HepG2 (cell line): ENCODE measurements around the gene IL5RA. TPM values are rescaled to one million over a fixed set of nuclear protein-coding genes. Genes with fewer than 3 reads are reported as not detected.

Experiments used
- ATAC-seq: fragments of 200-7000 bp; cut with Tn5 transposase; 3 replicates; pipeline ENCODE4 v1.9.1; 2020; ENCODE audit warnings: mild to moderate bottlenecking, moderate library complexity
- BruUV-seq: library from RNA; stranded (reverse); fragments of 400-500 nt; replicated peaks from 2 replicates; lab custom pipeline; 2021; lab: Mats Ljungman, UMichigan
- CTCF ChIA-PET: fragments of 300-600 bp; formaldehyde crosslinking; extraction: SDS; loops from one replicate; lab custom pipeline; 2021; ENCODE audit warnings: low total read pairs, inconsistent platforms, low intra/inter-chr PET ratio; lab: Yijun Ruan, JAX
- POLR2A ChIA-PET: fragments of 350-600 bp; sonication (Branson Sonifier 250); formaldehyde crosslinking; loops from one replicate; lab custom pipeline; 2020; ENCODE audit warnings: antibody characterized with exemption, inconsistent platforms; lab: Yijun Ruan, JAX
- DNase-seq: peaks from one replicate; pipeline ENCODE4 v3.0.0-alpha.2; 2015; ENCODE audit warnings: low spot score
- FAIRE-seq: peaks from 3 replicates; lab custom pipeline; 2011; peaks lifted over from hg19 to GRCh38; lab: Jason Lieb, UNC
- H2AFZ ChIP-seq: one replicate; pipeline ENCODE4 v1.6.1; 2011; ENCODE audit warnings: low read length, inconsistent platforms
- H3K27ac ChIP-seq: fragments of 300-600 bp; 3 replicates; pipeline ENCODE4 v1.8.0; 2011; ENCODE audit warnings: mixed run types, mild to moderate bottlenecking, mixed read lengths, low read length, inconsistent platforms; ENCODE audit not compliant: insufficient read depth; ENCODE audit errors: extremely low read length
- H3K27me3 ChIP-seq, 2 experiments: fragments of 200-600 bp in 1 of 2; 2 replicates in 1 of 2; 3 replicates in 1 of 2; pipeline versions ENCODE4 v1.6.0 to v1.8.0; 2011; ENCODE audit warnings: low read length in 2 of 2, mild to moderate bottlenecking in 2 of 2, moderate library complexity in 2 of 2, inconsistent platforms in 1 of 2; ENCODE audit not compliant: insufficient read depth in 2 of 2, control insufficient read depth in 1 of 2
- H3K36me3 ChIP-seq, 2 experiments: fragments of 200-600 bp in 1 of 2; replicated peaks in 1 of 2; 2 replicates in 1 of 2; 3 replicates in 1 of 2; pipeline versions ENCODE4 v1.5.1 to v1.8.0; 2011; ENCODE audit warnings: low read length in 2 of 2, inconsistent platforms in 1 of 2; ENCODE audit not compliant: insufficient read depth in 2 of 2, control insufficient read depth in 1 of 2
- H3K4me1 ChIP-seq: 2 replicates; pipeline ENCODE4 v1.5.1; 2012; ENCODE audit warnings: low read length, inconsistent platforms; ENCODE audit not compliant: insufficient read depth
- H3K4me2 ChIP-seq: 2 replicates; pipeline ENCODE4 v1.6.0; 2011; ENCODE audit warnings: low read depth, low read length, inconsistent platforms
- H3K4me3 ChIP-seq, 3 experiments: fragments of 200-600 bp in 1 of 3; sonication (generic), shearing (Covaris generic) in 1 of 3; replicated peaks in 1 of 3; 2 replicates each; pipeline ENCODE4 v1.5.1; 2011 to 2016; ENCODE audit warnings: low read length in 3 of 3, inconsistent platforms in 2 of 3, low read depth in 2 of 3, mild to moderate bottlenecking in 2 of 3, control low read depth in 1 of 3, mixed read lengths in 1 of 3; ENCODE audit not compliant: insufficient read depth in 1 of 3
- H3K79me2 ChIP-seq: one replicate; pipeline ENCODE4 v1.6.1; 2011; ENCODE audit warnings: low read length, inconsistent platforms; ENCODE audit not compliant: insufficient read depth
- H3K9ac ChIP-seq: 2 replicates; pipeline ENCODE4 v1.6.0; 2011; ENCODE audit warnings: mild to moderate bottlenecking, low read depth, low read length, inconsistent platforms; ENCODE audit not compliant: insufficient read depth
- H3K9me3 ChIP-seq: 2 replicates; pipeline ENCODE4 v1.5.1; 2012; ENCODE audit warnings: mild to moderate bottlenecking, low read length
- H4K20me1 ChIP-seq: 2 replicates; pipeline ENCODE4 v1.6.0; 2011; ENCODE audit warnings: inconsistent platforms, mild to moderate bottlenecking, low read length, moderate library complexity; ENCODE audit not compliant: insufficient read depth
- NFYC ChIP-seq: IDR thresholded peaks from 2 replicates; pipeline ENCODE4 v1.6.1; 2016; ENCODE audit warnings: missing genetic modification reagents, missing compliant biosample characterization
- ZNF34 ChIP-seq: sonication (generic); formaldehyde crosslinking; IDR thresholded peaks from 2 replicates; pipeline ENCODE4 v1.4.0; 2020; ENCODE audit warnings: mild to moderate bottlenecking, missing genetic modification reagents, borderline replicate concordance
- WGBS: methylation state at CpG from one replicate; pipeline ENCODE4 v1.1.6; 2017; ENCODE audit warnings: low lambda C conversion rate; 5-methylcytosine and 5-hydroxymethylcytosine counted together
- in situ Hi-C: cut with HindIII; loops from 2 replicates; pipeline ENCODE4 v1.10.0; 2017; ENCODE audit warnings: low pct_unique_long_range_greater_than_20kb; ENCODE audit not compliant: extremely low pct_ligation_motif_present
- intact Hi-C: fragments of 100-400 bp; cut with micrococcal nuclease; formaldehyde crosslinking; loops from one replicate; pipeline ENCODE4 v1.10.0; 2022; ENCODE audit not compliant: unreplicated experiment
- polyA plus RNA-seq, 8 experiments: library from polyadenylated mRNA; depleted of rRNA in 3 of 8; stranded (reverse) in 7 of 8; unstranded in 1 of 8; fragments of >200 nt; fragmentation: Illumina TruSeq in 4 of 8; extraction: Trizol in 4 of 8; gene quantifications; 2 replicates each; pipeline versions ENCODE4 v1.2.1 to v1.2.3, GENCODE V29; 2011 to 2016; ENCODE audit warnings: low read depth in 4 of 8, missing spikeins in 1 of 8, mixed read lengths in 1 of 8; ENCODE audit not compliant: insufficient read depth in 1 of 8
- total RNA-seq, 5 experiments: library from RNA; depleted of rRNA; stranded (reverse); fragments of >200 nt; fragmentation: Illumina TruSeq; extraction: Trizol; gene quantifications; 2 replicates each; pipeline ENCODE4 v1.2.3, GENCODE V29; 2016; ENCODE audit warnings: low read depth in 1 of 5
- TF ChIP-seq, protein P1 (sequence below), 2 experiments: sonication (generic) in 1 of 2; formaldehyde crosslinking in 1 of 2; IDR thresholded peaks; 2 replicates each; pipeline versions ENCODE4 v1.4.0 to v1.6.1; 2018 to 2020; ENCODE audit warnings: missing genetic modification reagents in 2 of 2, borderline replicate concordance in 1 of 2, low read depth in 1 of 2, mild to moderate bottlenecking in 1 of 2, missing biosample characterization in 1 of 2
- TF ChIP-seq, protein P2 (sequence below): sonication (generic); formaldehyde crosslinking; IDR thresholded peaks from 2 replicates; pipeline ENCODE4 v1.5.1; 2020; ENCODE audit warnings: mild to moderate bottlenecking, missing genetic modification reagents, borderline replicate concordance
- TF ChIP-seq, protein P3 (sequence below): IDR thresholded peaks from 2 replicates; pipeline ENCODE4 v1.6.1; 2016; ENCODE audit warnings: missing compliant biosample characterization, missing genetic modification reagents, borderline replicate concordance
- TF ChIP-seq, protein P4 (sequence below): sonication (generic); formaldehyde crosslinking; IDR thresholded peaks from 2 replicates; pipeline ENCODE4 v1.9.0; 2022; ENCODE audit warnings: missing genetic modification reagents, mild to moderate bottlenecking, borderline replicate concordance
- TF ChIP-seq, protein P5 (sequence below): sonication (generic); formaldehyde crosslinking; conservative IDR thresholded peaks from 2 replicates; pipeline ENCODE4 v1.4.0; 2020; ENCODE audit warnings: mild to moderate bottlenecking, missing genetic modification reagents, moderate library complexity

Gene IL5RA
- total and polyA plus RNA-seq, 2 of the 13 experiments (the other 11 are each of a cell fraction or from before 2014, with no cell fraction given) = not detected

DNA sequence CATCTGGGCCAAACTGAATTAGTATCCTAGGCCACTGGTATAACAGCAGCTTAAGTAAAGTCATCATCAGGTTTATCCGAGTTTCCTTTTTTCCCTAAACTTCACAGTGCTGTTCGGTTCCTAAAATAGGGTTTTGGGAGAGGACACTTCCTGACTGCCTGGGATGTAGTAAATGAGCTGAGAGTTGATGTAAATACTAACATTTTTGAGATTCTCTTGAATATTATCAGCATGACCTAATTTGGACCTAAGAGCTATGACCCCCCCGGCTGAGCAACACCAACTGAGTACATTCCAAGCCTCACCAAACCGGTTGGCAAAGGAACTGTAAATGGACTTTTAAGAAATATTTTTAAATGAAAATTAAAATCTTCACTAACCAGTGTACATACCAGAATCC, 78.8 kb downstream of the IL5RA start:
- Histone ChIP-seq H3K27me3 (peaks cover 0 to 5% of the 10 kb centered on the region in 2 experiments; a peak in 1 of 5 replicates), H3K27ac (no peak overlapping the region)

More for the DNA sequence above, 78.8 kb downstream of the IL5RA start:
- TF ChIP-seq NFYC (CRISPR knock-in tag) (no peak), ZNF34 (no peak)
- TF ChIP-seq, protein P1, sequence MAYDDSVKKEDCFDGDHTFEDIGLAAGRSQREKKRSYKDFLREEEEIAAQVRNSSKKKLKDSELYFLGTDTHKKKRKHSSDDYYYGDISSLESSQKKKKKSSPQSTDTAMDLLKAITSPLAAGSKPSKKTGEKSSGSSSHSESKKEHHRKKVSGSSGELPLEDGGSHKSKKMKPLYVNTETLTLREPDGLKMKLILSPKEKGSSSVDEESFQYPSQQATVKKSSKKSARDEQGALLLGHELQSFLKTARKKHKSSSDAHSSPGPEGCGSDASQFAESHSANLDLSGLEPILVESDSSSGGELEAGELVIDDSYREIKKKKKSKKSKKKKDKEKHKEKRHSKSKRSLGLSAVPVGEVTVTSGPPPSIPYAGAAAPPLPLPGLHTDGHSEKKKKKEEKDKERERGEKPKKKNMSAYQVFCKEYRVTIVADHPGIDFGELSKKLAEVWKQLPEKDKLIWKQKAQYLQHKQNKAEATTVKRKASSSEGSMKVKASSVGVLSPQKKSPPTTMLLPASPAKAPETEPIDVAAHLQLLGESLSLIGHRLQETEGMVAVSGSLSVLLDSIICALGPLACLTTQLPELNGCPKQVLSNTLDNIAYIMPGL (CRISPR knock-in tag; IDR thresholded peaks at IDR 0.05; ENCODE audit: borderline replicate concordance in 1 of 2, low read depth in 1 of 2) = no peak
- TF ChIP-seq, protein P2, sequence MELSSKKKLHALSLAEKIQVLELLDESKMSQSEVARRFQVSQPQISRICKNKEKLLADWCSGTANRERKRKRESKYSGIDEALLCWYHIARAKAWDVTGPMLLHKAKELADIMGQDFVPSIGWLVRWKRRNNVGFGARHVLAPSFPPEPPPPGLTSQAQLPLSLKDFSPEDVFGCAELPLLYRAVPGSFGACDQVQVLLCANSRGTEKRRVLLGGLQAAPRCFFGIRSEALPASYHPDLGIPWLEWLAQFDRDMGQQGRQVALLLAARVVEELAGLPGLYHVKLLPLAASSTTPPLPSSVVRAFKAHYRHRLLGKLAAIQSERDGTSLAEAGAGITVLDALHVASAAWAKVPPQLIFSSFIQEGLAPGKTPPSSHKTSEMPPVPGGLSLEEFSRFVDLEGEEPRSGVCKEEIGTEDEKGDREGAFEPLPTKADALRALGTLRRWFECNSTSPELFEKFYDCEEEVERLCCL = no peak
- TF ChIP-seq, protein P3, sequence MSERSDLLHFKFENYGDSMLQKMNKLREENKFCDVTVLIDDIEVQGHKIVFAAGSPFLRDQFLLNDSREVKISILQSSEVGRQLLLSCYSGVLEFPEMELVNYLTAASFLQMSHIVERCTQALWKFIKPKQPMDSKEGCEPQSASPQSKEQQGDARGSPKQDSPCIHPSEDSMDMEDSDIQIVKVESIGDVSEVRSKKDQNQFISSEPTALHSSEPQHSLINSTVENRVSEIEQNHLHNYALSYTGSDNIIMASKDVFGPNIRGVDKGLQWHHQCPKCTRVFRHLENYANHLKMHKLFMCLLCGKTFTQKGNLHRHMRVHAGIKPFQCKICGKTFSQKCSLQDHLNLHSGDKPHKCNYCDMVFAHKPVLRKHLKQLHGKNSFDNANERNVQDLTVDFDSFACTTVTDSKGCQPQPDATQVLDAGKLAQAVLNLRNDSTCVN (CRISPR knock-in tag) = no peak
- TF ChIP-seq, protein P4, sequence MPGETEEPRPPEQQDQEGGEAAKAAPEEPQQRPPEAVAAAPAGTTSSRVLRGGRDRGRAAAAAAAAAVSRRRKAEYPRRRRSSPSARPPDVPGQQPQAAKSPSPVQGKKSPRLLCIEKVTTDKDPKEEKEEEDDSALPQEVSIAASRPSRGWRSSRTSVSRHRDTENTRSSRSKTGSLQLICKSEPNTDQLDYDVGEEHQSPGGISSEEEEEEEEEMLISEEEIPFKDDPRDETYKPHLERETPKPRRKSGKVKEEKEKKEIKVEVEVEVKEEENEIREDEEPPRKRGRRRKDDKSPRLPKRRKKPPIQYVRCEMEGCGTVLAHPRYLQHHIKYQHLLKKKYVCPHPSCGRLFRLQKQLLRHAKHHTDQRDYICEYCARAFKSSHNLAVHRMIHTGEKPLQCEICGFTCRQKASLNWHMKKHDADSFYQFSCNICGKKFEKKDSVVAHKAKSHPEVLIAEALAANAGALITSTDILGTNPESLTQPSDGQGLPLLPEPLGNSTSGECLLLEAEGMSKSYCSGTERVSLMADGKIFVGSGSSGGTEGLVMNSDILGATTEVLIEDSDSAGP (CRISPR knock-in tag) = no peak
- TF ChIP-seq, protein P5, sequence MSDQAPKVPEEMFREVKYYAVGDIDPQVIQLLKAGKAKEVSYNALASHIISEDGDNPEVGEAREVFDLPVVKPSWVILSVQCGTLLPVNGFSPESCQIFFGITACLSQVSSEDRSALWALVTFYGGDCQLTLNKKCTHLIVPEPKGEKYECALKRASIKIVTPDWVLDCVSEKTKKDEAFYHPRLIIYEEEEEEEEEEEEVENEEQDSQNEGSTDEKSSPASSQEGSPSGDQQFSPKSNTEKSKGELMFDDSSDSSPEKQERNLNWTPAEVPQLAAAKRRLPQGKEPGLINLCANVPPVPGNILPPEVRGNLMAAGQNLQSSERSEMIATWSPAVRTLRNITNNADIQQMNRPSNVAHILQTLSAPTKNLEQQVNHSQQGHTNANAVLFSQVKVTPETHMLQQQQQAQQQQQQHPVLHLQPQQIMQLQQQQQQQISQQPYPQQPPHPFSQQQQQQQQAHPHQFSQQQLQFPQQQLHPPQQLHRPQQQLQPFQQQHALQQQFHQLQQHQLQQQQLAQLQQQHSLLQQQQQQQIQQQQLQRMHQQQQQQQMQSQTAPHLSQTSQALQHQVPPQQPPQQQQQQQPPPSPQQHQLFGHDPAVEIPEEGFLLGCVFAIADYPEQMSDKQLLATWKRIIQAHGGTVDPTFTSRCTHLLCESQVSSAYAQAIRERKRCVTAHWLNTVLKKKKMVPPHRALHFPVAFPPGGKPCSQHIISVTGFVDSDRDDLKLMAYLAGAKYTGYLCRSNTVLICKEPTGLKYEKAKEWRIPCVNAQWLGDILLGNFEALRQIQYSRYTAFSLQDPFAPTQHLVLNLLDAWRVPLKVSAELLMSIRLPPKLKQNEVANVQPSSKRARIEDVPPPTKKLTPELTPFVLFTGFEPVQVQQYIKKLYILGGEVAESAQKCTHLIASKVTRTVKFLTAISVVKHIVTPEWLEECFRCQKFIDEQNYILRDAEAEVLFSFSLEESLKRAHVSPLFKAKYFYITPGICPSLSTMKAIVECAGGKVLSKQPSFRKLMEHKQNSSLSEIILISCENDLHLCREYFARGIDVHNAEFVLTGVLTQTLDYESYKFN = no peak
- WGBS = 1% methylated on average over 4 of the region's 4 CpGs
- no peak overlapping the region for H3K4me2 ChIP-seq
- no peak overlapping the region for H3K9ac ChIP-seq
- no peak overlapping the region for H3K4me3 ChIP-seq
- in situ Hi-C loops = no loop called here
- DNase-seq = no peak
- H3K9me3 ChIP-seq = no peaks in the 10 kb centered on the region
- intact Hi-C loops = no loop called here
- H4K20me1 ChIP-seq = no peaks in the 10 kb centered on the region
- BruUV-seq = no TSS peak
- ChIA-PET CTCF (no interaction called here), POLR2A (no interaction called here)
- no peaks in the 10 kb centered on the region for H3K36me3 ChIP-seq
- H3K4me1 ChIP-seq = no peaks in the 10 kb centered on the region
- ATAC-seq = no peak
- no peak for FAIRE-seq
- H2AFZ ChIP-seq = no peak overlapping the region
- no peaks in the 10 kb centered on the region for H3K79me2 ChIP-seq
